HL-60 (cell line): Measurements from ENCODE around the gene BAHCC1.

Source experiments
- DNase-seq, 2 experiments: peaks; one replicate each; pipeline ENCODE4 v3.0.0-alpha.2; 2010 to 2020; ENCODE audit warnings: low read depth in 1 of 2, low spot score in 1 of 2
- H3K27ac ChIP-seq: fragments of 250-450 bp; sonication (Bioruptor Pico); replicated peaks from 2 replicates; pipeline ENCODE4 v1.5.1; 2020; ENCODE audit warnings: mild to moderate bottlenecking, moderate library complexity
- H3K27me3 ChIP-seq: fragments of 250-450 bp; sonication (Bioruptor Pico); 2 replicates; pipeline ENCODE4 v1.5.1; 2021; ENCODE audit warnings: mild to moderate bottlenecking, moderate library complexity; ENCODE audit not compliant: insufficient read depth, poor library complexity, severe bottlenecking
- H3K4me3 ChIP-seq: replicated peaks from 2 replicates; pipeline ENCODE4 v1.5.1; 2011; ENCODE audit warnings: mild to moderate bottlenecking, control low read depth, low read length; ENCODE audit not compliant: insufficient read depth
- CTCF ChIP-seq: IDR thresholded peaks from one replicate; pipeline ENCODE4 v1.5.1; 2011; ENCODE audit warnings: low read length, control low read depth, inconsistent platforms; ENCODE audit not compliant: insufficient read depth
- GABPA ChIP-seq: IDR thresholded peaks from 2 replicates; pipeline ENCODE4 v1.6.1; 2012; ENCODE audit warnings: low read depth
- POLR2AphosphoS5 ChIP-seq: IDR thresholded peaks from 2 replicates; pipeline ENCODE4 v1.6.1; 2012; ENCODE audit warnings: low read depth
- SPI1 ChIP-seq: IDR thresholded peaks from 2 replicates; pipeline ENCODE4 v1.6.1; 2012; ENCODE audit warnings: low read depth, mild to moderate bottlenecking, borderline replicate concordance
- TF ChIP-seq, protein P1 (sequence below): IDR thresholded peaks from 2 replicates; pipeline ENCODE4 v1.6.1; 2012; ENCODE audit warnings: low read depth; ENCODE audit not compliant: insufficient replicate concordance

BAHCC1 gene

DNA sequence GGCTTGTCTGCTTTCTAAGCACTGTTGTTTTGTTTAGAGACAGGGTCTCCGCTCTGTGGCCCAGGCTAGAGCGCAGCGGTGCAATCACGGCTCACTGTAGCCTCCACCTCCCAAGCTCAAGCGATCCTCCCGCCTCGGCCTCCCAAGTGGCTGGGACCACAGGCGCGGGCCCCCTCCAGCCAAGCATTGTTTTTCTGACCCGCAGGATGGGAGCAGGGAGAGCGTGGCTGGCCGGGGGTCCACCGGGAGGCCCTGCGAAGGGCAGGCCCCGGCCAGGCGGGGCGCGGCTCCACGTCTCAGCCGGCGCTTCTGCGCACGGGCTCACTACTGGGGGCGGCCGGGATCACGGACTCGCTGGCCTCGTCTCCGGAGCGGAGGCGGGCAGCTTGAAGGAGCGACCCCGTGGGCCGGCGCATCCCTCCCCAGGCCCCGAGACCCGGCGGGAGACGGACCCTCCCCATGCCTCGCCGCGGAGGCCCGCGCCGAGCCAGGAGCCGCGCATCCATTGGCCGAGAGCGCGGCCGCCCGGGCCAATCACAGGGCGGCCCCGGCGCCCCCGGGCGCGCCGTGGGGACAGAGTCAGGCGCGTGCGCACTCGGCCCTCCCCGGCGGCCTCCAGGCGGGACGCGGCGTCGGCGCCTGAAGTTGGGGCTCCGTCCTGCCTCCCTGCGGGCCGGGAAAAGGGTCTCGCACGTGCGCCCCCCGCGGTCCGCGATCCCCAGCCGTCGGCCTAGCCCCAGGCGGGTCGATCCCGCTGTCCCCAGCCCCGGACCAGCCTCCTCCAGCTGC is 92.4 kb downstream of the BAHCC1 start:
- peak overlapping the region; percentile 80 for H3K27ac ChIP-seq
- peak in 1 of 2 experiments; percentile 51 for DNase-seq
- H3K27me3 ChIP-seq: no peaks in the 10 kb centered on the region
- TF ChIP-seq GABPA (no peak), SPI1 (no peak), POLR2AphosphoS5 (peak; percentile 32; the same call in 1 of the 2 replicates)
- peak overlapping the region; percentile 34 for H3K4me3 ChIP-seq

DNA sequence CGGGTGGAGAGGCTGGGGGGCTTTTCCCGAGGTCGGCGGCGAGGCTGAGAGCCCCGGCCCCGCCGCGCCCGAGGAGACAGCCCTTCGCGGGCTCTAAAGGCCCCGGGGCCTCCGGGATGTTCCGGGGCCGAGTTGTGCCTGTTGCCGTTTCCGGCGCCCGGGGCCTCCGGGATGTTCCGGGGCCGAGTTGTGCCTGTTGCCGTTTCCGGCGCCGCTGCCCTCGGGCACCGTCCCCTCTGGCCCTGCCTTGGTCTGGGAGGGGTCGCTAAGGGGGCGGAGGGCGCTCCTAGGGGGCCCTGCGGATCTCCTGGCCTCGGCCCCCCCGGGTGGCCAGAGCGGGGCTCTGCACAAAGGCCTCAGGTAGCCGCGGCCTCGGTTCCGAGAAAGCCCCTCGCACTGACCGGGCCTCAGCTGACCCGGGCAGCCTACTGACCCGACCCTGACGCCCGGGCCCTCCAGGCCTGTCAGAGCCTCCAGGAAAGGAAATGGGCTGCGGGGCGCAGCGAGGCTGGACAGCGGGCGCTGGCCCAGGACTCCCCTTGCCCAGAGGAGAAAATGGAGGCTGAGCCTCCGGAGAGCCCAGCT is 93.1 kb downstream of the BAHCC1 start:
- peak overlapping the region; percentile 80 for H3K27ac ChIP-seq
- no peak for DNase-seq
- peak overlapping the region; percentile 34 for H3K4me3 ChIP-seq
- TF ChIP-seq GABPA (no peak), POLR2AphosphoS5 (no peak), SPI1 (no peak), CTCF (no peak)
- TF ChIP-seq, protein P1, sequence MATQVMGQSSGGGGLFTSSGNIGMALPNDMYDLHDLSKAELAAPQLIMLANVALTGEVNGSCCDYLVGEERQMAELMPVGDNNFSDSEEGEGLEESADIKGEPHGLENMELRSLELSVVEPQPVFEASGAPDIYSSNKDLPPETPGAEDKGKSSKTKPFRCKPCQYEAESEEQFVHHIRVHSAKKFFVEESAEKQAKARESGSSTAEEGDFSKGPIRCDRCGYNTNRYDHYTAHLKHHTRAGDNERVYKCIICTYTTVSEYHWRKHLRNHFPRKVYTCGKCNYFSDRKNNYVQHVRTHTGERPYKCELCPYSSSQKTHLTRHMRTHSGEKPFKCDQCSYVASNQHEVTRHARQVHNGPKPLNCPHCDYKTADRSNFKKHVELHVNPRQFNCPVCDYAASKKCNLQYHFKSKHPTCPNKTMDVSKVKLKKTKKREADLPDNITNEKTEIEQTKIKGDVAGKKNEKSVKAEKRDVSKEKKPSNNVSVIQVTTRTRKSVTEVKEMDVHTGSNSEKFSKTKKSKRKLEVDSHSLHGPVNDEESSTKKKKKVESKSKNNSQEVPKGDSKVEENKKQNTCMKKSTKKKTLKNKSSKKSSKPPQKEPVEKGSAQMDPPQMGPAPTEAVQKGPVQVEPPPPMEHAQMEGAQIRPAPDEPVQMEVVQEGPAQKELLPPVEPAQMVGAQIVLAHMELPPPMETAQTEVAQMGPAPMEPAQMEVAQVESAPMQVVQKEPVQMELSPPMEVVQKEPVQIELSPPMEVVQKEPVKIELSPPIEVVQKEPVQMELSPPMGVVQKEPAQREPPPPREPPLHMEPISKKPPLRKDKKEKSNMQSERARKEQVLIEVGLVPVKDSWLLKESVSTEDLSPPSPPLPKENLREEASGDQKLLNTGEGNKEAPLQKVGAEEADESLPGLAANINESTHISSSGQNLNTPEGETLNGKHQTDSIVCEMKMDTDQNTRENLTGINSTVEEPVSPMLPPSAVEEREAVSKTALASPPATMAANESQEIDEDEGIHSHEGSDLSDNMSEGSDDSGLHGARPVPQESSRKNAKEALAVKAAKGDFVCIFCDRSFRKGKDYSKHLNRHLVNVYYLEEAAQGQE: no peak
- no peaks in the 10 kb centered on the region for H3K27me3 ChIP-seq

DNA sequence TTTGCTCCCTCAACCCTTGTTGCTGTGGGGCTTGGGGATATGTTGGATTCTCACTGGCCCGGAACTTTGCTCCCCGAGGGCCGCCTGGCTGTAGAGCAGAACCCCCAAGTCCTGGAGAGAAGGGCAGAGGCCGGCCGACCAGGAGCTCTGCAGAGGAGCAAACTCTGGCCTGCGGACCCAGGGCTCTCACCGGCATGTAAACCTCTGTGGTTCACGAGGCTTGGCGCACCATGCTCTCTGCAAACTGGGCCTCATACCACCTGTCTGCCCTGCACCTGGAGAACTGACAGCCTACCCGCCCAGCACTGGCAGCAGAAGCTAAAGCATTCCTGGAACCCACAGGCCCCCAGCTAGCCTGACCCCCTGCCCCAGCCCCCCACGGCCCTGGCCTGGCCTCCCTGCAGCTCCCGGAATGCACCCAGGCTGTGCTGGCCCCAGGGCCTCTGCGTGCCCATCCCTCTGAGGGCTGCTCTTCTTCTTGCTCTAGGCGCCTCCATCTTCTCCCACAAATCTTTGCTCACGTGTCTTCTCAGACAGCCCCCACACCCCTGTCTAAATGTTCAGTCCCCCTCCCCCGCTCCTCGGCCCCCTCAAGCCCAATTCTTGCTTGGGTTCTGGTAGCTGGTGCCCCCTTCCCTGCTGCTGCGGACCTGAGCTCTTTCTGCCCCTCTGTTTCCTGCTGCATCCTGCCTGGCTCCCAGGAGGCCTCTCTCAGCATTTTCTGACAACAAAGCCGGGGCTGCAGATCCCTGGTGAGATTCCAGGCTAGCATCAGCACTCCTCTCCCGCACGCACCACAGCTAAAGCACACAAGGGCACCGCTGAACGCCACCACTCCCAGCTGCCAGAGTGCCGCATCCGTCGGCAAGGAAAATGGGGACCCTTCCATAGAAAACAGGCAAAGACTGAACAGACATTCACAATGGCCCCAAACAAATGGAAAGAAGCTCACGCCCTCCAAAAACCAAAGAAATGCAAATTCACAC is 94.0 kb downstream of the BAHCC1 start:
- Histone ChIP-seq H3K27me3 (no peaks in the 10 kb centered on the region), H3K4me3 (no peak overlapping the region), H3K27ac (no peak overlapping the region)
- no peak for DNase-seq
- no peak for TF ChIP-seq POLR2AphosphoS5
- TF ChIP-seq, protein P1: no peak
- no peak for TF ChIP-seq GABPA
- TF ChIP-seq CTCF: no peak
